Measurements from ENCODE around the gene VPS39. TPM values are rescaled to one million over a fixed set of nuclear protein-coding genes. Genes with fewer than 3 reads are reported as not detected.

The VPS39 gene
- total and polyA plus RNA-seq, 2 donors (not counting 1 experiment from before 2014, with no cell fraction given) = 53.7 to 55.5 TPM

GRCh38 chr15:42157381-42157780 lies 50.7 kb downstream of the VPS39 start:
- H3K4me3 ChIP-seq (replicated peaks in 1 of 4; ENCODE audit: control extremely low read depth in 1 of 4, insufficient read depth in 1 of 4, low read depth in 3 of 4, low read length in 4 of 4) = no peak overlapping the region
- TF ChIP-seq EZH2 (IDR thresholded peaks at IDR 0.05; ENCODE audit: low read length, missing control alignments) (no peak), CTCF (conservative IDR thresholded peaks at IDR 0.05 in 1 of 2, IDR thresholded peaks at IDR 0.05 in 1 of 2; ENCODE audit: low read depth in 1 of 2, low read length in 2 of 2) (no peak)
- no peaks in the 10 kb centered on the region for H4K20me1 ChIP-seq (ENCODE audit: control insufficient read depth, extremely low read depth, insufficient read depth, low read length)
- DNase-seq (ENCODE audit: low read depth in 2 of 2) = no peak
- no peak overlapping the region for H3K4me2 ChIP-seq (ENCODE audit: extremely low read depth, insufficient read depth, low read length)
- H2AFZ ChIP-seq (ENCODE audit: low read length) = no peak overlapping the region
- H3K9ac ChIP-seq (ENCODE audit: insufficient read depth, low read length) = no peak overlapping the region
- H3K36me3 ChIP-seq (ENCODE audit: control insufficient read depth, insufficient read depth, low read length) = peaks cover 20% of the 10 kb centered on the region
- H3K79me2 ChIP-seq (ENCODE audit: control insufficient read depth, insufficient read depth, low read length) = no peaks in the 10 kb centered on the region
- H3K27me3 ChIP-seq (ENCODE audit: control insufficient read depth, insufficient read depth, low read length) = peaks cover 5% of the 10 kb centered on the region
- H3K27ac ChIP-seq (ENCODE audit: insufficient read depth, low read length) = no peak overlapping the region
- peaks cover 2% of the 10 kb centered on the region for H3K4me1 ChIP-seq (ENCODE audit: control insufficient read depth, extremely low read depth, insufficient read depth, low read length)
- no peaks in the 10 kb centered on the region for H3K9me3 ChIP-seq (ENCODE audit: control insufficient read depth, insufficient read depth, low read depth, low read length)

GRCh38 chr15:42156243-42156922 lies 51.7 kb downstream of the VPS39 start, which contains the start of gene PLA2G4F:
Gene PLA2G4F (minus strand): TSS chr15:42156636. CDS start chr15:42156549, 87 bp downstream.
- no peak within 1 kb of the TSS for H3K4me3 ChIP-seq (replicated peaks in 1 of 4; ENCODE audit: control extremely low read depth in 1 of 4, insufficient read depth in 1 of 4, low read depth in 3 of 4, low read length in 4 of 4)
- no peak for DNase-seq (ENCODE audit: low read depth in 2 of 2)
- H3K27ac ChIP-seq (ENCODE audit: insufficient read depth, low read length) = no peak within 1 kb of the TSS
- no peak within 1 kb of the TSS for H3K4me2 ChIP-seq (ENCODE audit: extremely low read depth, insufficient read depth, low read length)
- no peak within 1 kb of the TSS for H2AFZ ChIP-seq (ENCODE audit: low read length)
- no peak within 1 kb of the TSS for H3K9ac ChIP-seq (ENCODE audit: insufficient read depth, low read length)
- no peaks in the 10 kb centered on the region for H4K20me1 ChIP-seq (ENCODE audit: control insufficient read depth, extremely low read depth, insufficient read depth, low read length)
- peaks cover 5% of the 10 kb centered on the region for H3K27me3 ChIP-seq (ENCODE audit: control insufficient read depth, insufficient read depth, low read length)
- H3K9me3 ChIP-seq (ENCODE audit: control insufficient read depth, insufficient read depth, low read depth, low read length) = no peaks in the 10 kb centered on the region
- no peak for TF ChIP-seq CTCF (conservative IDR thresholded peaks at IDR 0.05 in 1 of 2, IDR thresholded peaks at IDR 0.05 in 1 of 2; ENCODE audit: low read depth in 1 of 2, low read length in 2 of 2)
- TF ChIP-seq EZH2 (IDR thresholded peaks at IDR 0.05; ENCODE audit: low read length, missing control alignments) = no peak
- H3K79me2 ChIP-seq (ENCODE audit: control insufficient read depth, insufficient read depth, low read length) = no peaks in the 10 kb centered on the region
- H3K4me1 ChIP-seq (ENCODE audit: control insufficient read depth, extremely low read depth, insufficient read depth, low read length) = peaks cover 2% of the 10 kb centered on the region
- H3K36me3 ChIP-seq (ENCODE audit: control insufficient read depth, insufficient read depth, low read length) = peaks cover 11% of the 10 kb centered on the region

GRCh38 chr15:42155546-42156242 lies 52.4 kb downstream of the VPS39 start:
- Histone ChIP-seq H3K9ac (ENCODE audit: insufficient read depth, low read length) (no peak overlapping the region), H3K4me3 (replicated peaks in 1 of 4; ENCODE audit: control extremely low read depth in 1 of 4, insufficient read depth in 1 of 4, low read depth in 3 of 4, low read length in 4 of 4) (no peak overlapping the region), H3K4me1 (ENCODE audit: control insufficient read depth, extremely low read depth, insufficient read depth, low read length) (peaks cover 2% of the 10 kb centered on the region), H3K27me3 (ENCODE audit: control insufficient read depth, insufficient read depth, low read length) (peaks cover 5% of the 10 kb centered on the region), H3K36me3 (ENCODE audit: control insufficient read depth, insufficient read depth, low read length) (peaks cover 11% of the 10 kb centered on the region), H3K9me3 (ENCODE audit: control insufficient read depth, insufficient read depth, low read depth, low read length) (no peaks in the 10 kb centered on the region), H3K79me2 (ENCODE audit: control insufficient read depth, insufficient read depth, low read length) (no peaks in the 10 kb centered on the region), H4K20me1 (ENCODE audit: control insufficient read depth, extremely low read depth, insufficient read depth, low read length) (no peaks in the 10 kb centered on the region), H2AFZ (ENCODE audit: low read length) (no peak overlapping the region), H3K27ac (ENCODE audit: insufficient read depth, low read length) (no peak overlapping the region), H3K4me2 (ENCODE audit: extremely low read depth, insufficient read depth, low read length) (no peak overlapping the region)
- TF ChIP-seq CTCF (conservative IDR thresholded peaks at IDR 0.05 in 1 of 2, IDR thresholded peaks at IDR 0.05 in 1 of 2; ENCODE audit: low read depth in 1 of 2, low read length in 2 of 2) (no peak), EZH2 (IDR thresholded peaks at IDR 0.05; ENCODE audit: low read length, missing control alignments) (no peak)
- DNase-seq (ENCODE audit: low read depth in 2 of 2) = no peak

All from fibroblast of lung (primary cell).